Measurements from ENCODE around the gene EPHA8.

DNA sequence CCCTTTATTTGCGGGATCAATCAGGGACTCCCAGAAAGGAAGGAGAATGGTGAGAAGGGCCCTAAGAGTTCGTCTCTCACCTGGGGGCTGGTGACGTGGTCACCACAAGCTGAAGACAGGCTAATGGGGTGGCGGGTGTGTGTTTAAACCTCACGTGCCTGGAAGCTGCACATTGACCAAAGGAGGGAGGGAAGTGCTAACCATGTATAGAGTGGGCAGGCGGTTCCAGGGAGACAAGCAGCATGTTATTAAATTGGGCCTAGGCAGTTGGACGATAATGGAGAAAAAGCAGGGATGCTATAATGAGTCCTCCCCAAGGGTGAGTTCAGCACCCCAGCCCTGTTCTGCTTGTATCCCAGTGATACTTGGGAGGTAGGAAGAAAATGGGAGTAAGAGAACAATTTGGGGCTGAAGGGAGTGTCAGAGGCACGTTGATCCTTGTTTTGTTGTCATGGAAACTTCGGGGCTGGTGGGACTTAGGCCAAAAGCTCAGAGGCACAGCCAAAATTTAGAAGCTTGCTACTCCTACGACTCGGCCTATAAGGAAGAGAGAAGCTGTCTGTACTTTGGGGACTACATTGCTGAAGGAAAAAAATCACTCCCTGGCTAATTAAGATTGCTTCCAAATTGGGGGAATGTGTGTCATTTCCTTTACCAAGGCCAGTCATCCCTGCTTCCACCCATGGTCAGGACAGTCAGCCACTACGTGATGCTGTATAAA lies 33.2 kb upstream of the EPHA8 start:
- TF ChIP-seq, protein P1, sequence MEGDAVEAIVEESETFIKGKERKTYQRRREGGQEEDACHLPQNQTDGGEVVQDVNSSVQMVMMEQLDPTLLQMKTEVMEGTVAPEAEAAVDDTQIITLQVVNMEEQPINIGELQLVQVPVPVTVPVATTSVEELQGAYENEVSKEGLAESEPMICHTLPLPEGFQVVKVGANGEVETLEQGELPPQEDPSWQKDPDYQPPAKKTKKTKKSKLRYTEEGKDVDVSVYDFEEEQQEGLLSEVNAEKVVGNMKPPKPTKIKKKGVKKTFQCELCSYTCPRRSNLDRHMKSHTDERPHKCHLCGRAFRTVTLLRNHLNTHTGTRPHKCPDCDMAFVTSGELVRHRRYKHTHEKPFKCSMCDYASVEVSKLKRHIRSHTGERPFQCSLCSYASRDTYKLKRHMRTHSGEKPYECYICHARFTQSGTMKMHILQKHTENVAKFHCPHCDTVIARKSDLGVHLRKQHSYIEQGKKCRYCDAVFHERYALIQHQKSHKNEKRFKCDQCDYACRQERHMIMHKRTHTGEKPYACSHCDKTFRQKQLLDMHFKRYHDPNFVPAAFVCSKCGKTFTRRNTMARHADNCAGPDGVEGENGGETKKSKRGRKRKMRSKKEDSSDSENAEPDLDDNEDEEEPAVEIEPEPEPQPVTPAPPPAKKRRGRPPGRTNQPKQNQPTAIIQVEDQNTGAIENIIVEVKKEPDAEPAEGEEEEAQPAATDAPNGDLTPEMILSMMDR (IDR thresholded peaks at IDR 0.05) = no peak
- TF ChIP-seq POLR2A (IDR thresholded peaks at IDR 0.05) = no peak
